SU-DHL-6 (cell line): ENCODE measurements around the gene INSR.

Experiments used
- H2AFZ ChIP-seq: fragments of 200-600 bp; sonication (generic); 2 replicates; pipeline ENCODE4 v1.6.1; 2014; ENCODE audit warnings: low read depth, mild to moderate bottlenecking, moderate library complexity, mixed read lengths, antibody characterized with exemption, low read length; ENCODE audit not compliant: severe bottlenecking
- H3F3A ChIP-seq: fragments of 200-600 bp; shearing (Covaris generic); 2 replicates; pipeline ENCODE4 v1.6.0; 2016; ENCODE audit warnings: antibody characterized with exemption, mild to moderate bottlenecking; ENCODE audit not compliant: insufficient read depth
- H3K27ac ChIP-seq: fragments of 200-600 bp; sonication (generic); 2 replicates; pipeline ENCODE4 v1.5.1; 2016; ENCODE audit warnings: low read depth, mild to moderate bottlenecking, low read length, moderate library complexity, mixed read lengths
- H3K27me3 ChIP-seq: fragments of 200-600 bp; sonication (generic), shearing (Covaris generic); 2 replicates; pipeline ENCODE4 v1.6.0; 2014; ENCODE audit warnings: mild to moderate bottlenecking, low read length
- H3K36me3 ChIP-seq: fragments of 200-600 bp; sonication (generic); 2 replicates; pipeline ENCODE4 v1.6.1; 2014; ENCODE audit warnings: mild to moderate bottlenecking, low read length, mixed read lengths
- H3K4me2 ChIP-seq: fragments of 300-600, 200-600 bp; shearing (Covaris generic), sonication (generic); 2 replicates; pipeline ENCODE4 v1.6.0; 2014; ENCODE audit warnings: low read length, low read depth, mild to moderate bottlenecking; ENCODE audit not compliant: poor library complexity, severe bottlenecking
- H3K4me3 ChIP-seq: fragments of 200-600 bp; sonication (generic); 2 replicates; pipeline ENCODE4 v1.5.1; 2014; ENCODE audit warnings: antibody characterized with exemption, low read length, mild to moderate bottlenecking, mixed read lengths; ENCODE audit not compliant: insufficient read depth, poor library complexity, severe bottlenecking
- H3K79me2 ChIP-seq: fragments of 200-600 bp; sonication (generic); 2 replicates; pipeline ENCODE4 v1.6.1; 2014; ENCODE audit warnings: mild to moderate bottlenecking, low read length, moderate library complexity; ENCODE audit not compliant: insufficient read depth
- H3K9ac ChIP-seq: fragments of 200-600 bp; sonication (generic); 2 replicates; pipeline ENCODE4 v1.7.0; 2014; ENCODE audit warnings: mild to moderate bottlenecking, low read length
- H3K9me2 ChIP-seq: fragments of 200-600 bp; sonication (generic); replicated peaks from 2 replicates; pipeline ENCODE4 v1.6.1; 2014; ENCODE audit warnings: low read length; ENCODE audit not compliant: insufficient read depth
- H3K9me3 ChIP-seq: fragments of 200-600 bp; sonication (generic); 2 replicates; pipeline ENCODE4 v1.6.1; 2014; ENCODE audit warnings: low read length, mixed read lengths; ENCODE audit not compliant: insufficient read depth
- H4K20me1 ChIP-seq: fragments of 200-600 bp; sonication (generic); 2 replicates; pipeline ENCODE4 v1.6.1; 2014; ENCODE audit warnings: low read depth, mild to moderate bottlenecking, antibody characterized with exemption, low read length, moderate library complexity, mixed read lengths
- CTCF ChIP-seq: fragments of 200-600 bp; sonication (generic); IDR thresholded peaks from one replicate; pipeline ENCODE4 v1.5.1; 2017; ENCODE audit warnings: antibody characterized with exemption, mild to moderate bottlenecking, low read length, moderate library complexity; ENCODE audit not compliant: insufficient read depth, poor library complexity, severe bottlenecking
- EZH2phosphoT487 ChIP-seq: fragments of 200-600 bp; sonication (generic), shearing (Covaris generic); conservative IDR thresholded peaks from 2 replicates; pipeline ENCODE4 v1.6.1; 2018; ENCODE audit warnings: mild to moderate bottlenecking, antibody characterized with exemption, low read length, moderate library complexity, mixed read lengths

Gene INSR

GRCh38 chr19:7267792-7268704 is 26.2 kb downstream of the INSR start:
- Histone ChIP-seq H3F3A (peaks cover 6% of the 10 kb centered on the region), H3K4me3 (no peak overlapping the region), H3K27me3 (no peaks in the 10 kb centered on the region), H3K9me2 (no peaks in the 10 kb centered on the region), H3K9ac (no peak overlapping the region), H3K27ac (no peak overlapping the region), H3K9me3 (no peaks in the 10 kb centered on the region), H3K36me3 (peaks cover 7% of the 10 kb centered on the region), H2AFZ (no peak overlapping the region), H4K20me1 (no peaks in the 10 kb centered on the region), H3K79me2 (peaks cover 95% of the 10 kb centered on the region), H3K4me2 (no peak overlapping the region)
- TF ChIP-seq CTCF (no peak), EZH2phosphoT487 (no peak)

- peaks cover 7% of the 10 kb centered on the region for H3K36me3 ChIP-seq
- no peak overlapping the region for H3K4me3 ChIP-seq
- no peak overlapping the region for H3K4me2 ChIP-seq
- TF ChIP-seq CTCF, result no peak
- no peaks in the 10 kb centered on the region for H3K9me2 ChIP-seq
- H3K79me2 ChIP-seq, result peaks cover 98% of the 10 kb centered on the region
- H3K9me3 ChIP-seq, result no peaks in the 10 kb centered on the region
- H3K27me3 ChIP-seq, result no peaks in the 10 kb centered on the region
- H2AFZ ChIP-seq, result no peak overlapping the region
- no peak overlapping the region for H3K9ac ChIP-seq
- H4K20me1 ChIP-seq, result no peaks in the 10 kb centered on the region
- H3K27ac ChIP-seq, result no peak overlapping the region
- H3F3A ChIP-seq, result no peaks in the 10 kb centered on the region
Observed at GRCh38 chr19:7266832-7267231, 27.4 kb downstream of the INSR start.

GRCh38 chr19:7265963-7266362 is 28.3 kb downstream of the INSR start:
- Histone ChIP-seq H3F3A (no peaks in the 10 kb centered on the region), H3K4me3 (no peak overlapping the region), H3K9me3 (no peaks in the 10 kb centered on the region), H3K36me3 (peaks cover 7% of the 10 kb centered on the region), H2AFZ (no peak overlapping the region), H3K27me3 (no peaks in the 10 kb centered on the region), H3K9me2 (no peaks in the 10 kb centered on the region), H3K9ac (no peak overlapping the region), H3K79me2 (peaks cover 98% of the 10 kb centered on the region), H3K27ac (no peak overlapping the region), H3K4me2 (no peak overlapping the region), H4K20me1 (no peaks in the 10 kb centered on the region)
- TF ChIP-seq CTCF (no peak), EZH2phosphoT487 (no peak)
